Neural cell (in vitro differentiated cells): ENCODE data around the gene DEFB131A. TPM values are rescaled to one million over a fixed set of nuclear protein-coding genes. Genes with fewer than 3 reads are reported as not detected.
"Not testable (repeated sequence)": the region's sequence is repeated elsewhere in the genome, so short reads cannot be mapped to it uniquely, and the experiment has no call there.

ENCODE experiments used
- H2AFZ ChIP-seq: fragments of 200-600, 300-800 bp; sonication (generic), shearing (Covaris generic); 2 replicates; pipeline ENCODE4 v1.6.0; 2014; ENCODE audit warnings: low read depth, mild to moderate bottlenecking, antibody characterized with exemption, low read length, moderate library complexity
- H3F3A ChIP-seq: fragments of 200-600 bp; shearing (Covaris generic); 2 replicates; pipeline ENCODE4 v1.6.1; 2016; ENCODE audit warnings: mild to moderate bottlenecking, moderate library complexity, mixed read lengths, antibody characterized with exemption, low read length; ENCODE audit not compliant: insufficient read depth, poor library complexity, severe bottlenecking
- H3K27ac ChIP-seq: fragments of 200-600, 300-800 bp; sonication (generic), shearing (Covaris generic); 2 replicates; pipeline ENCODE4 v1.5.1; 2014; ENCODE audit warnings: mild to moderate bottlenecking, low read length, moderate library complexity
- H3K27me3 ChIP-seq: fragments of 300-800, 200-600 bp; sonication (generic), shearing (Covaris generic); 2 replicates; pipeline ENCODE4 v1.6.0; 2014; ENCODE audit warnings: mild to moderate bottlenecking, low read depth, low read length, moderate library complexity; ENCODE audit not compliant: insufficient read depth
- H3K36me3 ChIP-seq: fragments of 300-800, 200-600 bp; sonication (generic), shearing (Covaris generic); 2 replicates; pipeline ENCODE4 v1.5.1; 2014; ENCODE audit warnings: mild to moderate bottlenecking, antibody characterized with exemption, low read length, moderate library complexity; ENCODE audit not compliant: insufficient read depth
- H3K4me2 ChIP-seq: fragments of 300-800, 200-600 bp; sonication (generic), shearing (Covaris generic); 2 replicates; pipeline ENCODE4 v1.6.0; 2014; ENCODE audit warnings: mild to moderate bottlenecking, low read length
- H3K4me3 ChIP-seq: fragments of 300-800, 200-600 bp; sonication (generic), shearing (Covaris generic); 2 replicates; pipeline ENCODE4 v1.5.1; 2014; ENCODE audit warnings: mild to moderate bottlenecking, low read length, moderate library complexity
- H3K79me2 ChIP-seq: fragments of 200-600 bp; shearing (Covaris generic); replicated peaks from 2 replicates; pipeline ENCODE4 v1.6.0; 2014; ENCODE audit warnings: mild to moderate bottlenecking, low read length, moderate library complexity; ENCODE audit not compliant: insufficient read depth
- H3K9ac ChIP-seq: fragments of 300-800, 200-600 bp; sonication (generic), shearing (Covaris generic); 2 replicates; pipeline ENCODE4 v1.6.1; 2016; ENCODE audit warnings: mild to moderate bottlenecking, low read length, mixed read lengths
- H3K9me2 ChIP-seq: fragments of 200-600 bp; shearing (Covaris generic); 2 replicates; pipeline ENCODE4 v1.6.1; 2016; ENCODE audit warnings: mild to moderate bottlenecking, low read length, mixed read lengths; ENCODE audit not compliant: insufficient read depth
- H3K9me3 ChIP-seq: fragments of 200-600, 300-800 bp; sonication (generic), shearing (Covaris generic); 2 replicates; pipeline ENCODE4 v1.6.1; 2016; ENCODE audit warnings: mild to moderate bottlenecking, mixed run types, low read length, moderate library complexity, mixed read lengths
- H4K20me1 ChIP-seq: fragments of 200-600 bp; shearing (Covaris generic); 2 replicates; pipeline ENCODE4 v1.6.1; 2016; ENCODE audit warnings: mild to moderate bottlenecking, mixed run types; ENCODE audit not compliant: insufficient read depth
- CTCF ChIP-seq: fragments of 450-650 bp; IDR thresholded peaks from 2 replicates; pipeline ENCODE4 v1.5.1; 2014; ENCODE audit warnings: antibody characterized with exemption, mild to moderate bottlenecking, moderate library complexity; ENCODE audit not compliant: poor library complexity, severe bottlenecking
- EZH2 ChIP-seq: fragments of 200-600, 300-800 bp; shearing (Covaris generic), sonication (generic); IDR thresholded peaks from 2 replicates; pipeline ENCODE4 v1.6.1; 2014; ENCODE audit warnings: antibody characterized with exemption, low read length, borderline replicate concordance, mild to moderate bottlenecking; ENCODE audit not compliant: insufficient read depth, poor library complexity, severe bottlenecking
- POLR2AphosphoS5 ChIP-seq: IDR thresholded peaks from 2 replicates; pipeline ENCODE4 v1.6.1; 2012
- RAD21 ChIP-seq: fragments of 450-650 bp; conservative IDR thresholded peaks from 2 replicates; pipeline ENCODE4 v1.6.1; 2014; ENCODE audit warnings: antibody characterized with exemption, mild to moderate bottlenecking, moderate library complexity
- REST ChIP-seq: IDR thresholded peaks from 2 replicates; pipeline ENCODE4 v1.6.1; 2012; ENCODE audit warnings: borderline replicate concordance
- SMC3 ChIP-seq: fragments of 450-650 bp; conservative IDR thresholded peaks from 2 replicates; pipeline ENCODE4 v1.6.1; 2014; ENCODE audit warnings: antibody characterized with exemption, mild to moderate bottlenecking, moderate library complexity; ENCODE audit not compliant: poor library complexity
- TAF1 ChIP-seq: IDR thresholded peaks from 2 replicates; pipeline ENCODE4 v1.6.1; 2012; ENCODE audit warnings: low read depth
- polyA minus RNA-seq: library from RNA; depleted of rRNA, polyadenylated mRNA; stranded (reverse); fragments of >200 nt; gene quantifications from 2 replicates; pipeline ENCODE4 v1.2.3, GENCODE V29; 2014
- polyA plus RNA-seq: library from polyadenylated mRNA; depleted of rRNA; stranded (reverse); fragments of >200 nt; gene quantifications from 2 replicates; pipeline ENCODE4 v1.2.3, GENCODE V29; 2014

DEFB131A gene
- polyA plus RNA-seq (not detected in 2 replicates), polyA minus RNA-seq (not detected in 2 replicates)

GRCh38 chr4:9444114-9444513, at the start of gene DEFB131A:
TSS of gene DEFB131A (plus strand) at chr4:9444414. CDS start at chr4:9444534, 120 bp downstream.
- H3K27me3 ChIP-seq, H3K9ac ChIP-seq, H3K27ac ChIP-seq, H3K4me2 ChIP-seq, H4K20me1 ChIP-seq, H2AFZ ChIP-seq, H3K9me3 ChIP-seq, H3K9me2 ChIP-seq, H3K79me2 ChIP-seq, H3K4me3 ChIP-seq, H3K36me3 ChIP-seq, H3F3A ChIP-seq: not testable (repeated sequence)

- H3K27ac ChIP-seq, H3K4me2 ChIP-seq, H3K9me2 ChIP-seq, H3K36me3 ChIP-seq, H4K20me1 ChIP-seq, H3F3A ChIP-seq, H3K4me3 ChIP-seq, H3K27me3 ChIP-seq, H3K9me3 ChIP-seq, H3K9ac ChIP-seq, H3K79me2 ChIP-seq, H2AFZ ChIP-seq: not testable (repeated sequence)
Measured at GRCh38 chr4:9405774-9406173, 38.4 kb upstream of the DEFB131A start.

- not testable (repeated sequence) for H3K36me3 ChIP-seq, H3K9ac ChIP-seq, H3K9me3 ChIP-seq, H3K79me2 ChIP-seq, H3K4me2 ChIP-seq, H3K9me2 ChIP-seq, H2AFZ ChIP-seq, H3K27me3 ChIP-seq, H3K4me3 ChIP-seq, H3K27ac ChIP-seq, H3F3A ChIP-seq, H4K20me1 ChIP-seq
Measured at GRCh38 chr4:9406491-9406890, 37.7 kb upstream of the DEFB131A start.

GRCh38 chr4:9409793-9410192, 34.4 kb upstream of the DEFB131A start:
- Histone ChIP-seq H3K36me3 (no peaks in the 10 kb centered on the region), H3K4me2 (no peak overlapping the region), H3F3A (no peaks in the 10 kb centered on the region), H3K9me3 (no peaks in the 10 kb centered on the region), H3K9ac (no peak overlapping the region), H3K27ac (no peak overlapping the region), H3K4me3 (no peak overlapping the region), H3K79me2 (no peaks in the 10 kb centered on the region), H4K20me1 (no peaks in the 10 kb centered on the region), H3K27me3 (no peaks in the 10 kb centered on the region), H3K9me2 (no peaks in the 10 kb centered on the region), H2AFZ (no peak overlapping the region)
- TF ChIP-seq REST (no peak), SMC3 (no peak), POLR2AphosphoS5 (no peak), RAD21 (no peak), CTCF (no peak), EZH2 (no peak), TAF1 (no peak)

- not testable (repeated sequence) for H3K36me3 ChIP-seq, H3K9me3 ChIP-seq, H3K9me2 ChIP-seq
Measured at GRCh38 chr4:9421884-9422455, 22.2 kb upstream of the DEFB131A start.

GRCh38 chr4:9425916-9426315, 18.3 kb upstream of the DEFB131A start:
- H3K9me2 ChIP-seq, H3K4me3 ChIP-seq, H4K20me1 ChIP-seq, H2AFZ ChIP-seq, H3K27ac ChIP-seq, H3K9me3 ChIP-seq, H3K9ac ChIP-seq, H3F3A ChIP-seq, H3K4me2 ChIP-seq, H3K27me3 ChIP-seq, H3K36me3 ChIP-seq, H3K79me2 ChIP-seq: not testable (repeated sequence)

More at GRCh38 chr4:9421884-9422455, 22.2 kb upstream of the DEFB131A start:
- H3K27ac ChIP-seq, H3F3A ChIP-seq, H2AFZ ChIP-seq, H4K20me1 ChIP-seq, H3K9ac ChIP-seq, H3K79me2 ChIP-seq, H3K4me3 ChIP-seq, H3K27me3 ChIP-seq, H3K4me2 ChIP-seq: not testable (repeated sequence)
